HEK293 (cell line): ENCODE data around the gene KMT2D.

Experiments
- PRDM10 ChIP-seq: fragments of 450-650 bp; formaldehyde crosslinking; IDR thresholded peaks from 2 replicates; pipeline ENCODE4 v1.5.1; 2016; ENCODE audit warnings: missing biosample characterization, missing genetic modification characterization
- ZNF221 ChIP-seq: fragments of 450-650 bp; formaldehyde crosslinking; IDR thresholded peaks from 2 replicates; pipeline ENCODE4 v1.5.1; 2017; ENCODE audit warnings: missing biosample characterization, missing genetic modification characterization, borderline replicate concordance
- ZNF561 ChIP-seq: fragments of 450-650 bp; IDR thresholded peaks from 2 replicates; pipeline ENCODE4 v1.5.1; 2018; ENCODE audit warnings: missing biosample characterization, missing genetic modification characterization, borderline replicate concordance

- no peak for TF ChIP-seq ZNF221
- no peak for TF ChIP-seq PRDM10
- TF ChIP-seq ZNF561 = no peak
Observed at GRCh38 chr12:49030714-49031572, 29.7 kb downstream of the KMT2D start.
